HG02588 (cell line): ENCODE data around the gene ANKLE1.
"Not testable (repeated sequence)": the region's sequence is repeated elsewhere in the genome, so short reads cannot be mapped to it uniquely, and the experiment has no call there.

Experiments used
- ATAC-seq: cut with Tn5 transposase; IDR thresholded peaks from one replicate; pipeline ENCODE4 v1.9.1; 2021; ENCODE audit warnings: mild to moderate bottlenecking, moderate library complexity; ENCODE audit not compliant: unreplicated experiment

ANKLE1 gene

GRCh38 chr19:17279436-17279835 is 2.3 kb upstream of the ANKLE1 start:
- no peak for ATAC-seq

- peak; percentile 65 for ATAC-seq
Observed at GRCh38 chr19:17282488-17283125, 906 bp downstream of the ANKLE1 start.

- ATAC-seq = no peak
Observed at GRCh38 chr19:17283504-17283996, 1.8 kb downstream of the ANKLE1 start.

- no peak for ATAC-seq
Observed at GRCh38 chr19:17285415-17286135, 3.9 kb downstream of the ANKLE1 start.

GRCh38 chr19:17286263-17286662 is 4.6 kb downstream of the ANKLE1 start:
- ATAC-seq = no peak

GRCh38 chr19:17286752-17287151 is 5.1 kb downstream of the ANKLE1 start:
- no peak for ATAC-seq

- no peak for ATAC-seq
Observed at GRCh38 chr19:17289489-17289888, 7.8 kb downstream of the ANKLE1 start.

- peak; percentile 70 for ATAC-seq
Observed at GRCh38 chr19:17292301-17293074, 10.8 kb downstream of the ANKLE1 start.

GRCh38 chr19:17293605-17294004 is 11.9 kb downstream of the ANKLE1 start:
- ATAC-seq = no peak

GRCh38 chr19:17294051-17294891 is 12.6 kb downstream of the ANKLE1 start:
- no peak for ATAC-seq

GRCh38 chr19:17295551-17295950 is 13.8 kb downstream of the ANKLE1 start:
- not testable (repeated sequence) for ATAC-seq

GRCh38 chr19:17296273-17296672 is 14.6 kb downstream of the ANKLE1 start:
- no peak for ATAC-seq

GRCh38 chr19:17296976-17297375 is 15.3 kb downstream of the ANKLE1 start:
- ATAC-seq = no peak

- no peak for ATAC-seq
Observed at GRCh38 chr19:17300992-17301619, 19.4 kb downstream of the ANKLE1 start.

- ATAC-seq = no peak
Observed at GRCh38 chr19:17302391-17303166, 20.9 kb downstream of the ANKLE1 start.

GRCh38 chr19:17303167-17303939 is 21.7 kb downstream of the ANKLE1 start, which contains the start of gene ABHD8:
ABHD8 (minus strand) TSS chr19:17303425; CDS start chr19:17301616, 1,809 bp downstream.
- ATAC-seq = peak; percentile 61

- ATAC-seq = no peak
Observed at GRCh38 chr19:17303940-17304267, 22.2 kb downstream of the ANKLE1 start.

- ATAC-seq = no peak
Observed at GRCh38 chr19:17304386-17305215, 22.9 kb downstream of the ANKLE1 start.
